ENCODE results near the gene PRUNE1. TPM values are rescaled to one million over a fixed set of nuclear protein-coding genes. Genes with fewer than 3 reads are reported as not detected.

PRUNE1 gene
- polyA plus RNA-seq, 1 donor, result 47.6 TPM

GRCh38 chr1:151050051-151050688 lies 41.9 kb downstream of the PRUNE1 start:
- DNase-seq, result no peak

DNA sequence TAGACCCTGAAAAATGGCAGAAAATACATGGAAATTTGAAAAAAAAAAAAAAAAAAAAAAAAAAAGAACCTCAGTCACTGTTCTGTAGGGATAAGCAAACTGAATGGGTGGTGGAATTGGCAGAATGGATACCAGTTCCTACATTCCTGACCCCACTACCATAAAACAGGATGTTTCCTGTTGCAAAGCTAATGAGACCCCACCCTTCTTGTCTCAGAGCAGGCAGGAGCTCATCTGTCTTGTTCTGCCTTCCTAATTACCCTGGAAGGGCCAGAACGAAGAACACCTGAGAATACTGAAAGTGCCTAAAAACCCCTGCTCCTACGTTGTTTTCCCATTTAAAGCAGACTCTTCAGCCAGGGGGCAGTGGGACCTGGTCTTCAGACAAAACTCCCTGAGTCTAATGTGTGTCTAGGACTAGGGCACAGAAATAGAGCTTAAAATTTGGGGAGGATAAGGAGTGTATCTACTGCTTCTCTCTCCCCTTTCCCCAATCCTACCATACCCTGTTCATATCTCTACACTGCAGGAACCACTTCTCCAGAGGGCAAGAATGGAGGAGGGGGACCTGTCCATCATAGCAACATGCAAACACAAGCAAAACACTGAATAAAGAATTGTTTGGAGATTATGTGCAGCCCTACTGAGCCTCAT lies 43.2 kb downstream of the PRUNE1 start:
- no peak for DNase-seq

DNA sequence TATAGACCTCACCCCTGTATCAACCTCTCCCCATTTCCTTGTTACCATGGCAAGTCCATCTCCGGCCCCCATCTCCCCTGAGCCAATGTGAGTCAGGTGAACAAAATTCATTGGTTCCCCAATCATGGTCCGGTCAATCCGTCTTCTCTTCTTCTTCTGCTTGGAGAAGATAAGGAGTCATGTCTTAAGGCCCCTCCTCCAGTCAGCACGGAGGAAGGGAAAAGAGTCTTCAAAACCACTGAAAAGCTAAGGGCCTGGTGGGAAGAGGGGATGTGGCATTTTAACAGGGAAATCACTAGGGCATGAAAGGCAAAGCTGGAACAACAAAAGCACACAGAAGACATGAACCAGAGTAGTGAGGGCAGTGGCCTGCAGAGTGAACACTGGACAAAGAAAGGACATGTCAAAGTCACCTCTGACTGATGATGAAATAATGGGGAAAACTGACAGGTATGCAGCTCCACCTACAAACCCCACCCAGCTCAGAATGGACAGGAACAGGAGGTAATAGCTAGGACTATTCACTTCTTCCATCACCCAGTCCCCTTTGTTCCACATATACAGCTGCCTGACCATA lies 46.8 kb downstream of the PRUNE1 start:
- DNase-seq, result no peak

DNA sequence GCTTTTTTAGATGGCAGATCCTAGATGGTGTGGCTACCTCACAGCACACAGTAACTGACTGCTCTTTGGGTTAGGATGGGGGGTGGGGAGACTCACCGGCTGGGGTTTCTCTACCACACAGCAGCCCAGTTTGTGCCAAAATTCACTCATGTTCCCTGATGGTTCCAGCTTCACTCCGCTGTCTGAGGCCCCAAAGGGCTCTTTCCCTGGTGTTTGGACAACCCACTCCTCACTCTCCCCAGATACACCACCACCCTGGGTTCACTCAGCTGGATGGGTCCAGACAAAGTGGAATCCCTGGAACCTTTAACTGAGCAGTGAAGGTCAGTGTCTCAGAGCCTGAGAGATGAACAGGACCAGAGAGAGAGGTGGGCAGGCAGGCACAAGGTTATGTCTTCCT lies 47.3 kb downstream of the PRUNE1 start:
- no peak for DNase-seq

- DNase-seq, result no peak
These were observed 47.9 kb downstream of the PRUNE1 start for GRCh38 chr1:151056149-151056548.

DNA sequence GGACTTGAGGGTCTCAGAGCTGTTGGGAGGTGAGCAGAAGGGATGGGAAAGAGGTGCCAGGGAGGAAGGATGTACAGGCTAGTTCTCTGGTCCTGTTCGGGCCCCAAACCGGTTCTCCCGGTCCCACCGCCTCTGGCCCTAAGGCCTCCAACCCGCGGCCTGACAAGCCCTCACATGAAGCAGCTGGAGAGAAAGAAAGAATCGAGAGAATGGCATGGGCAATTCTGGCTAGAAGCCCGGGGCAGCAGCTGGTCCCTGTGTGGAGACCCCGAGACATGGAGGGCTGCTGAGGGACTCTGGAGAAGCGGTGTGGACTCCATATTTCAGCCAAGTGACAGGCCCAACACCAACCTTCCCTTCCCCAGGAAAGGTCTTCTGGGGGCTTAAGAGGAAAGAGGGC lies 50.4 kb downstream of the PRUNE1 start:
- no peak for DNase-seq

- DNase-seq, result peak; percentile 85
These were observed 51.1 kb downstream of the PRUNE1 start, which contains the start of gene CDC42SE1 for GRCh38 chr1:151059109-151060006. Gene CDC42SE1 (minus strand): TSS chr1:151059622. CDS start chr1:151055730, 3,892 bp downstream.

- peak; percentile 89 for DNase-seq
These were observed 51.9 kb downstream of the PRUNE1 start, which contains the start of gene MLLT11 for GRCh38 chr1:151060007-151060656. Gene MLLT11 (plus strand): TSS chr1:151060397. CDS start chr1:151067225, 6,828 bp downstream.

DNA sequence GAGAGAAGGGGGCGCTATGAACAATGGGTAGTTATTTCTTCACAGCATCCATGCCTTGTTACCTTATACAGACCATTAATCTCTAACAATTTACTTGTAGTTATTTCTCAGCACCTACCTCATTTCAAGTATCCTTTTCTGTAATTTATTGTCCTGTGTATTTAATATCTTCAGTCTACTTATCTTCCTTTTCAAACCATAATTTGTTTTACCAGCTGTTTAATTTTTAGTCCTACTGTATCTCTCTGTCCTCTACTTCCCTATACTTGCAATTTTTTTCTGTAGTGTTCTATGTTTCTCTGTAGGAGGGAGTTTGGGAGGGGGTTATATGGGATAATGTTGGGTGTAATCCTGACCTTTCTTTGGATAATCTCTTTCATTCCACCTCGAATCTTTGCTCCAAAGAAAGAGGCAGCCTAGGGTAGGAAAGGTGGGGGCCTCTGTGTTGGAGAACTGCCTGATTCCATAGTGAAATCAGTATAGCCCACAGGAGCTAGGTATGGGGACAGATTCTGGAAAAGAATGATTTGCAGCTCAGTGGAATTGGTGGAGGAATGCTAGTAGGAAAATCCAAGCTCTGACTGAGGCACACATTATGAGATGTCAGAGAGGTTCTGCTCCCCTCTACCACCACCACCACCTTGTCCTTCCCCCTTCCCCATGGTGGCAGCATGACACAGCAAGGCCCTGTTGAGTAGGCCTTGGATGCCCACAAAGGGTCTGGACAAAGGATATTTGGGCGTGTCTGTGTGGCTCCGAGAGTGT lies 52.6 kb downstream of the PRUNE1 start:
- DNase-seq, result no peak

- DNase-seq, result no peak
These were observed 53.5 kb downstream of the PRUNE1 start for GRCh38 chr1:151061704-151062103.

DNA sequence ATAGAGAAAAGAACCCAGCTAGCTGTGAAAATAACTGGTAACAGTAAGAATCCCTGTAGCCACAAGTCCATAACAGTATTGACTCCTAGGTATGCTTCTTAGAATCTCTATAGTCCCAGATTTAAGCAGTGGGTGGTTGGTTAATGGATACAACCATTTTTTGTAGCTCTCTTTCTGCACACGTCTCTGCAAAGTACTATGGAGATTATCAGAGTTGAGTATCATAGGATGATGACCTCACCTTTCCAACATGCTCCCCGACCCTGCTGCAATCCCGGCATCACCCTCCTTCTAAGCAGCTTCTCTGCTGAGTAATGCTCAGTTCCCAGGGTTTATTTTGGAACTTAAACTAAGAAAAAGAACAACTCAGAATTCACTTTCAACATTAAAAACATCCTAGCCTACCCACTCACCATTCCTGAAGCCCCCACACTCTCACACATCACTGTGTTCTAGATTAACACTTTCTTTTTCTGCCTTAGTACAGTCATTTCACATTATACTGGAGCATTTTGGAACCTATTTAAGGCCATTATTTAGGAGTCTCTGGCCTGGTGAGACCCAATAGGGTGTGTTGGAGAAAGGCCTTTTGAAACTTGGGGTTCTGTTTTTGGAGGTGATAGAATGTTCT lies 54.6 kb downstream of the PRUNE1 start:
- DNase-seq, result no peak

GRCh38 chr1:151065089-151065645 lies 56.9 kb downstream of the PRUNE1 start:
- DNase-seq, result no peak

DNA sequence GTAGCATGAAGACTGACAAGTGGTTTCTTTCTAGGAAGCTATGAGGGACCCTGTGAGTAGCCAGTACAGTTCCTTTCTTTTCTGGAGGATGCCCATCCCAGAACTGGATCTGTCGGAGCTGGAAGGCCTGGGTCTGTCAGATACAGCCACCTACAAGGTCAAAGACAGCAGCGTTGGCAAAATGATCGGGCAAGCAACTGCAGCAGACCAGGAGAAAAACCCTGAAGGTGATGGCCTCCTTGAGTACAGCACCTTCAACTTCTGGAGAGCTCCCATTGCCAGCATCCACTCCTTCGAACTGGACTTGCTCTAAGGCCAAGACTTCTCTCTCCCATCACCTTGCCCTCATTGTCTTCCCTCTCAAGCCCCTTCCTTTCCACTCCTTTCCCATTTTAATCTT lies 58.9 kb downstream of the PRUNE1 start:
- no peak for DNase-seq

DNA sequence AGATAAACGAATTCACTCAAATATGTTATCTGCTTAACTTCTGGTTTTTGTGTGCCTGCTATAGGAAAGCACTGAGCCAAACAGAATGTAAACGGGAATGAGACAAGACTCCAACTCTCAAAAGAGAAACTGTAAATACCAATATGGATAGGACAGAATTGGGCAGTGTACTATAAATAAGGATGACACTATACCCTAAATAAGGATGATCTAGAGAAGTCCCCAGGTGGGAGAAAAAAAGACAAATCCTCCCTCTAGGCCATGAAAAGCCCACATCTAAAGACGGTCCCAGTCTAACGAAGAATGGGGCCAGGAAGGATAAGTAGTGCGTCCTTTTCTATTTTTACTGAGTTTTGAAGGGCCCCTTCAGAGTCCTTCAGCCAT lies 60.8 kb downstream of the PRUNE1 start:
- DNase-seq, result no peak

DNA sequence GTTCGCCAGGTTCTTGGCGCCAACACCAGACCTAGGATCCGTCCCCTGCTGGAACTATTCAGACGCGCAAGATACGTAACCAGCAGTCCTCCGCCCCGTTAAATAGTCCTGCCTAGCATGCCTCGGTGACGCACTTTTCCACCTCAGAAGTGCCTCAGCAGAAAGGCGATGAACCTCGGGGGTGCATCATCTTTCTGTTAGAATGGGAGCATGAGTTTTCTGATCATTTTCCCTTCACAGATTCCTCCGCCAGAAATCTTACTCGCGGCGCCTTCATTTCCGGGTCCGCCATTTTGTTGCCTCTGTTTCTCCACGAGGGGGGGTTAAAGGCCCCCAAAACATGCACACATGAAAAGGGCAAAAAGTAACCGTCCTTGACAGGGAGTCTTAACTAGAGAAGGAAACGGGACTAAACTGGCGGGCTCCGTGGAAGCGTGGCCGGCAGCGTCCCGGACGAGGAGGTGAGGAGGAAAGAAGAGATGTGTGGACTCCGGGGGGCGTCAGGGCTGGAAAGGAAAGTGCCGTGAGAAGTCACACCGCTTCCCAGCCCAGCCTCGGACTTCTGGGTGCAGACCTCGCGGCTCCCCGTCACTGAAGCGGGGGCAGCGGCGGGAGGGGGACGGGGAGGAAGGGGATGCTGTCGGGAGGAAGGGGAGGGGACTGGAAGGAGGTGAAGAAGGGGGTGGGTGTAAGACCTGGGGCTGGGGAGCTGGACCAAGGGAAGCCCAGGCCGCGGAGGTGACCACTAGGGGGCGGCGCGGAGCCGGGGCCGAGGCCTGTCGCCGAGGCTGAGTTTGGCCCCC lies 62.4 kb downstream of the PRUNE1 start, which contains the start of gene GABPB2:
Gene GABPB2, plus strand, starts transcription at position 288 of the 803 bp plus-strand sequence. CDS start 17,429 bp downstream, outside the sequence.
- peak; percentile 94 for DNase-seq

DNA sequence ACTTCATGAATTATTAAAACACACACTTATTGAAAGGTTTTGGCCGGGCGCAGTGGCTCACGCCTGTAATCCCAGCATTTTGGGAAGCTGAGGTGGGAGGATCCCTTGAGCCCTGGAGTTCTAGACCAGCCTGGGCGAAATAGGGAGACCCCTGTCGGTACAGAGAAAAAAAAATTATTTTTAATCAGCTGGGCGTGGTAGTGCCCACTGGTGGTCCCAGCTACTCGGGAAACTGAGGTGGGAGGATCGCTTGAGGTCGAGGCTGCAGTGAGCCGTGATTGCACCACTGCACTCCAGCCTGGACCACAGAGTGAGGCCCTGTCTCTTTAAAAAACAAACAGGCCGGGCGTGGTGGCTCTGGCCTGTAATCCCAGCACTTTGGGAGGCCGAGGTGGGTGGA lies 64.0 kb downstream of the PRUNE1 start:
- DNase-seq, result no peak
